ENCODE data around the gene SNAP29.
"Not testable (repeated sequence)": the region's sequence is repeated elsewhere in the genome, so short reads cannot be mapped to it uniquely, and the experiment has no call there.

The SNAP29 gene

GRCh38 chr22:20858615-20859416 lies at the start of gene SNAP29, which contains the start of gene PI4KA:
Gene SNAP29, plus strand, starts transcription at chr22:20859007. Its CDS starts 104 bp downstream, at chr22:20859111.
Gene PI4KA, minus strand, starts transcription at chr22:20858811. Its CDS starts 86 bp downstream, at chr22:20858725.
- DNase-seq (ENCODE audit: low spot score): peak; percentile 96

GRCh38 chr22:20809538-20810185 lies 49.1 kb upstream of the SNAP29 start:
- no peak for DNase-seq (ENCODE audit: low spot score)

DNA sequence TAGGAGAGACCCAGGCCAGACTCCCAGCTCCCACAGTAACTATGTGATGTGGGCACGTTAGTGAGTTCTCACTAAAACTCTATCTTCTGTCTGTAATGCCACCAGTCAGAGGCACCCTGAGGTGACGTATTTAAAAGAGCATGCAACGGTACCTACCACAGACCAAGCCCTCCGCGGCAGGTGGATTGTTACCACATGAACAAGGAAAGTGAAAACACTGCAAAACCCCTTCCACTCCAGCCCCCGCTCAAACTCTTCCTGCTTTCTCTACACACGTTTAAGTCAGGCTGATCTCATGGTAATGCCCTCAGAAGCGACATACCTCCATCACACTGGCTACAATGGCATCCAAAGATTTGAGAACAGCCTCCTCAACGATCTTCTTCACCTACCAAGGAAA lies 48.2 kb upstream of the SNAP29 start:
- no peak for DNase-seq (ENCODE audit: low spot score)

DNA sequence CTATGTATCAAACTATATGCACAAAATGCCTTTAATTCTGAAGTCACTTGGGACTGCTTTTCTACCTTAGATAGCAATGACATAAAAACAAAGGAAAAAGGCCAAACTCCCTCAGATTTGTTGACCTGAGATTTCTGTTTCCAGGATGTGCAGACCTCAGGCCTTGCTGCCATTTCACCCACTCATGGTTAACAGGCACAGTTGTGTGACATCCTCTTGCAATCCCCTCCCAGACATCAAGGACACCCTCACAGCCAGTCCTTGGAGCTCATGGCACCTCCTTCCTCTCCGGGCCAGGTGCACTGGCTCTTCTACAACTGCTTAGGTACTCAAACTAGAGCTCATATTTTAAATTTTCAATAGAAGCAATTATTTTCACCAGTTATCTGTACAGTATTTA lies 47.6 kb upstream of the SNAP29 start:
- DNase-seq (ENCODE audit: low spot score): no peak

DNA sequence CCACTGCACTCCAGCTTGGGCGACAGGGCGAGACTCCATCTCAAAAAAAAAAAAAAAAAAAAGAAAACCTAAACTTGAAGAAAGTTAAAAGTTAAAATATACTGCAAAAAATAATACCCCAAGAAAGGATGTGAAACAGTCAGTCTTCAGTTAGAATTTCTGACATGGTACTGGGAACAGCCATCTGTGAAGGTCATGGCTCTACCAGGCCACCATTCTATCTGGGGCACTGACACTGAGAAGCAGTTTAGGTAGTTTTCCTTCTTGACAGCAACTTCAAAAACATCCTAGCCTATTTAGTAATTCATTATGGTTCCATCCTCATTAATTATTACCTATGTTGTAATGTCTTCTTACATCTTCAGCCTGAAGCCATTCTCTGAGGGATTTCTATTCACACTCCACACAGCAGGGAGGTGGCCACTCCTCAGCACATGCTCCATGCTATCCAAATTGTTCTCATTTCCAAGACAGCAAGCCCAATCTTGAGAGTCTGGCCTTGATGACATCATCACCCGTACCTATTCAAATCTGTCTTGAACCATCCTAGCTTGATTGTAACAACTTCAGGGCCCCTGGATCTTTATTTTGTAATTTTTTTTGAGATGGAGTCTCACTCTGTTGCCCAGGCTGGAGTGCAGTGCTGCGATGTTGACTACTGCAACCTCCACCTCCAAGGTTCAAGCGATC lies 46.7 kb upstream of the SNAP29 start:
- no peak for DNase-seq (ENCODE audit: low spot score)

DNA sequence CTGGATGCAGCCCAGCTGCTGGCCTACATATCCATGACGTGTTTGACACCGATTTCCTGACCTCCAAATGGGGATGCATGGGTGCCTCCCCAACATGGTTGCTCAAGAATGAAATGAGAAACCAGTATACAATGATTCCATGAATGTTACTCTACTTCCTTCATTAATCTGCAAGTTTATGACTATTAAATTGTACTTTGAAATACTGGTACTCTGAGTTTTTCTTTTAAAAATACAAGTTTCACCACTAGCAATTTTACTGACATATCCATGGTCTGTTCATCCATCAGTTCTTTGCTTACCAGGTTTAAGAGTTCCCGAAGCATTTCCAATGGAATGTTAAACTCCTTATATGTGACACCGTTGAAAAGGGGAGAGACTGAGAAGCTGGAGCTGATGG lies 45.8 kb upstream of the SNAP29 start:
- DNase-seq (ENCODE audit: low spot score): no peak

DNA sequence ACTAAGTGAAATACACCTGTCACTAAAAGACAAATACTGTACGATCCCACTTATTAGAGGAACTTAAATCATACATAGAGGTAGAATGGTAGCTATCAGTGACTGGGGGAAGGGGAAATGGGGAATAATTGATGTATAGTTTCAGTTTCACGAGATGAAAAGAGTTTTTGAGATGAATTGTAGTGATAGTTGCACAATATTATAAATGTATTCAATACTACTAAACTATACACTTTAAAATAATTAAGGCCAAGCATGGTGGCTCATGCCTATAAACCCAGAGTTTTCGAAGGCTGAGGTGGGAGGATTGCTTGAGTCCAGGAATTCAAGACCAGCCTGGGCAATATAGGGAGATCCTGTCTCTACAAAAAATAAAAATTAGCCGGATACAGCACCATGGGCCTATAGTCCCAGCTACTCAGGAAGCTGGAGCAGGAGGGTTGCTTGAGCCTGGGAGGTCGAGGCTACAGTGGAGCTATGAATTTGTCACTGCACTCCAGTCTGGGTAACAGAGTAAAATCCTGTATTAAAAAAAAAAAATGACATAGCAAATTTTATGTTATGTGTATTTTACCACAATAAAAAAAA lies 44.5 kb upstream of the SNAP29 start:
- DNase-seq (ENCODE audit: low spot score): no peak

GRCh38 chr22:20815477-20816050 lies 43.2 kb upstream of the SNAP29 start:
- DNase-seq (ENCODE audit: low spot score): no peak

DNA sequence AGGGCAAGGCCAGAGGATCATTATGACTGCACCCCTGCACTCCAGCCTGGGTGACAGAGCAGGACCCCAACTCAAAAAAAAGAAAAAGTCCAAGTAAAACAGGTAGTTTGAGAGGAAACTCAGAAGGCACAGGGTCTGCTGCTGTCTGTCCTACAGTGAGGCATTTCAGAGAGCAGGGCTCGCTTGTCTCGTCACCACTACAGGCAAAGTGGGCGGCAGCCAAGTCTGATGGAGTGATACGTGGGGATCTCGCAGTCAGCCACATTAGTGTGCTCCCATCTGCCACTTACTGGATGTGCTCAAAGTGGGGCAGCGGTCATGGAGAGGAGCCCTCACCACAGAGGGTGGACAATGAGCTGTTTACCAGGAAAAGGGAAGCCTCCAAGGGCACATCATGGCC lies 42.2 kb upstream of the SNAP29 start:
- DNase-seq (ENCODE audit: low spot score): no peak

DNA sequence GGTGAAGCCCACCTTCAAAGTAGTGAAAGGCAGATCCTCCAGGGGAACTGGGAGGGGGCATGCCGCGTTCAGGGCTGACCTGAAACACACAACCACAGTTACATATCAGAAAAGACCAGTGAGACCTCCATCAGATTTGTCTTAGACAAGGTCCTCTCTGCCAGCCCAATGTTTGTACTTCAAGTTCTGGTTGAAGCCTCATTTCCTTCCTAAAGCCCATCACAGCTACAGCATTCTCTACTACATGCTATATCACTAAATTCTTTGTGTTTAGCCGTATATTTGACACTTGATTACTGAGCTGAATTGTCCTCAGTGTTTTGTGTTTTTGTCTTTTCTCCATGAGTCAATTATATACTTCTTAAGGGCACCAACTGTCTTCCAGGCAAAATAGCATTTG lies 40.3 kb upstream of the SNAP29 start:
- no peak for DNase-seq (ENCODE audit: low spot score)

- DNase-seq (ENCODE audit: low spot score): no peak
Measured at GRCh38 chr22:20819471-20819870, 39.3 kb upstream of the SNAP29 start.

DNA sequence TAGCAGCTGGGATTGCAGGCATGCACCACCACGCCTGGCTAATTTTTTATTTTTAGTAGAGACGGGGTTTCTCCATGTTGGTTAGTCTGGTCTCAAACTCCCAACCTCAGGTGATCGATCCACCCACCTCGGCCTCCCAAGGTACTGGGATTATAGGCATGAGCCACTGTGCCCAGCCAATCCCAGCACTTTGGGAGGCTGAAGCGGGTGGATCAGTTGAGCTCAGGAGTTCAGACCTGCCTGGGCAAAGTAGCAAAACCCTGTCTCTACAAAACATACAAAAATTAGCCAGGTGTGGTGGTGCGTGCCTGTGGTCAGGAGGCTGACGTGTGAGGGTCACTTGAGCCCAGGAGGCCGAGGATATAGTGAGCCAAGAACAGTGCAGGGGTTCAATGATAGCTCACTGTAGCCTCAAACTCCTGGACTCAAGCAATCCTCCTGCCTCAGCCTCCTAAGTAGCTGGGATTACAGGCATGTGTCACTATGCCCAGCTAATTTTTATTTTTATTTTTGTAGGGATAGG lies 37.0 kb upstream of the SNAP29 start:
- not testable (repeated sequence) for DNase-seq (ENCODE audit: low spot score)

GRCh38 chr22:20822240-20822639 lies 36.6 kb upstream of the SNAP29 start:
- no peak for DNase-seq (ENCODE audit: low spot score)

DNA sequence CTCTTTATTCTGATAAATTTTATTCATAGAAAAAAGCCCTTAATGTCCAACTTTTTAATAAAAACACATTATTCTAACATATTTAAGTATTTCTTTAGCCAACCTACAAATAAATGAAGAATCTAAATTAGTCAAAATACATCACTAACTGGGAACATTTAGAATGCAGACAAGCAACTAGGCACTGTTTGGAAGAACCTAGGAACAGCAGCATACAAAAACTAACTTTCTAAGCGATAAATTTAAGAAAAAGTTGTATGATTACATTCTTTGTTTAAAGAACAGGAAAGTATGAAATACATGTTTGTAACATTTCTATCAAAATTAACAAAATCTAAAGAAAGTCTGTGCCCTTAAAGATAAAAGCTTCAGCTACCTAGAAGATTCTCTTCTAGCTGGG lies 35.5 kb upstream of the SNAP29 start:
- no peak for DNase-seq (ENCODE audit: low spot score)

GRCh38 chr22:20825216-20825615 lies 33.6 kb upstream of the SNAP29 start:
- not testable (repeated sequence) for DNase-seq (ENCODE audit: low spot score)

DNA sequence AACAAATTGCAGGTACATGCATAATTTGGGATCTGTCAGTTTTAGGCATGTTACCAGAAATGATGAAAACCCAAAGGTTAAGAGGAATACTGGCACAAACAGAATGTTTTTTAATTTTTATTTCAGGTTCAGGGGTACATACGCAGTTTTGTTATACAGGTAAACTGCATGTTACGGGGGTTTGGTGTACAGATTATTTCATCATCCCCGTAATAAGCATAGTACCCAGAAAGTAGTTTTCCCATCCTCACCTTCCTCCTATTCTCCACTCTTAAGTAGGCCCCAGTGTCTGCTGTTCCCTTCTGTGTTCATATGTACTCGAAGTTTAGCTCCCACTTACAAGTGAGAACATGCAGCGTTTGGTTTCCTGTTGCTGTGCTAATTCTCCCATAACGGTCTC lies 33.2 kb upstream of the SNAP29 start:
- no peak for DNase-seq (ENCODE audit: low spot score)

DNA sequence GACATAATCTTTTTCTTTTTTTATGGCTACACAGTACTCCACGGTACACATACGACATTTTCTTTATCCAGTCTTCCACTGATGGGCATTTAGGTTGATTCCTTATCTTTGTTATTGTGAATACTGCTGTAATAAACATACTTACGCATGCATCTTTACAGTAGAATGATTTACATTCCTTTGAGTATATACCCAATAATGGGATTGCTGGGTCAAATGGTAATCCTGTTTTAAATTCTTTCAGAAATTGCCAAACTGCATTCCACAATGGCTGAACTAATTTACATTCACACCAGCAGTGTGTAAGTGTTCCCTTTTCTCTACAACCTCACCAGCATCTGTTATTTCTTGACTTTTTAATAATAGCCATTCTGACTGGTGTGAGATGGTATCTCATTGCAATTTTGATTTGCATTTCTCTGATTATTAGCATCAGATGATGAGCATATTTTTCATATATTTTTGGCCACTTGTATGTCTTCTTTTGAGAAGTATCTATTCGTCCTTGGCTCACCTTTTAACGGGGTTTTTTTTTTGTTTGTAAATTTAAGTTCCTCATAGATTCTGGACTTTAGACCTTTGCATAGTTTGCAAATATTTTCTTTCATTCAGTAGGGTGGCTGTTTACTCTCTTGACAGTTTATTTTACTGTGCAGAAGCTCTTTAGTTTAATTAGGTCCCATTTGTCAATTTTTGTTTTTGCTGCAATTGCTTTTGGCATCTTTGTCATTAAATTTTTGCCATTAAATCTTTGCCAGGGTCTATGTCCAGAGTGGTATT lies 32.2 kb upstream of the SNAP29 start:
- DNase-seq (ENCODE audit: low spot score): not testable (repeated sequence)

- no peak for DNase-seq (ENCODE audit: low spot score)
Measured at GRCh38 chr22:20829491-20830134, 29.2 kb upstream of the SNAP29 start.

- no peak for DNase-seq (ENCODE audit: low spot score)
Measured at GRCh38 chr22:20833225-20833665, 25.6 kb upstream of the SNAP29 start.

GRCh38 chr22:20834206-20834605 lies 24.6 kb upstream of the SNAP29 start:
- DNase-seq (ENCODE audit: low spot score): no peak

DNA sequence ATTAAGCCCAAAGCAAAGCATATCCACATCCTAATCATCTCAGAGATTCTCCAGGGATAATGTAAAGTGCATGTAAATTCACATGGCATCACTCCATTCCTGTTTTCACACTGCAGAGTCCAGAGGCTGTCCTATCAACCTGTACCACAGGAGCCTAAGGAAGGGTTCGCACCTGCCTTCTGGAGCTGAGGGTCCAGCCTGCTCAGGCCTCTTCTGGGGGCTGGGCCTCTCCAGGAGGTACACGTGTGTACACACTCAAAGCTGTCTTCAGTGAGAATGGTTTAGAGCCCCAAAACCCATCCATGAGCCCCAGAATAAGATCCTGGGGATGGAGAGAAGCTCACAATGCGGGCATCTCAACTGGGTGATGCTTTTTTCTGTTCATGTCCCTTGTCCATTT lies 24.1 kb upstream of the SNAP29 start:
- DNase-seq (ENCODE audit: low spot score): no peak
